ENCODE results near the gene TLDC2.

DNA sequence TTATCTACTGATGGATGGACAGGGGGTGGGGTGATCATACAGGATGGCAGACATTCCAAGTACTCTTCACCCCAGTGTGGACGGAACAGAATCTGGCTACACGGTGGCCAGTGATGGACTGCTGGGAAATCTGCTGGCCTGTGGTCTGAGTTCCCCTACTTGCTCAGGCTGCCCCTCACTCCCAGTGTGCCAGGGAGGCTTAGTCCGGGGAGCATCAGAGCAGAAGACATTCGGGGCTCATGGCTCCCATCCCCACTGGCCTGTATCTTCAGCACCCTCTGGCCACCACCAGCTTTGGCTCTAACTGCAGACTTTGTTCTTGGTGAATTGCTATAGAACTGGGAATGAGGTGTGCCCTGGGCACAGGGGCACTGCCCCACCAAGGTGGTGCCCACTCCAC is 15.3 kb downstream of the TLDC2 start:
- TF ChIP-seq, protein P1, sequence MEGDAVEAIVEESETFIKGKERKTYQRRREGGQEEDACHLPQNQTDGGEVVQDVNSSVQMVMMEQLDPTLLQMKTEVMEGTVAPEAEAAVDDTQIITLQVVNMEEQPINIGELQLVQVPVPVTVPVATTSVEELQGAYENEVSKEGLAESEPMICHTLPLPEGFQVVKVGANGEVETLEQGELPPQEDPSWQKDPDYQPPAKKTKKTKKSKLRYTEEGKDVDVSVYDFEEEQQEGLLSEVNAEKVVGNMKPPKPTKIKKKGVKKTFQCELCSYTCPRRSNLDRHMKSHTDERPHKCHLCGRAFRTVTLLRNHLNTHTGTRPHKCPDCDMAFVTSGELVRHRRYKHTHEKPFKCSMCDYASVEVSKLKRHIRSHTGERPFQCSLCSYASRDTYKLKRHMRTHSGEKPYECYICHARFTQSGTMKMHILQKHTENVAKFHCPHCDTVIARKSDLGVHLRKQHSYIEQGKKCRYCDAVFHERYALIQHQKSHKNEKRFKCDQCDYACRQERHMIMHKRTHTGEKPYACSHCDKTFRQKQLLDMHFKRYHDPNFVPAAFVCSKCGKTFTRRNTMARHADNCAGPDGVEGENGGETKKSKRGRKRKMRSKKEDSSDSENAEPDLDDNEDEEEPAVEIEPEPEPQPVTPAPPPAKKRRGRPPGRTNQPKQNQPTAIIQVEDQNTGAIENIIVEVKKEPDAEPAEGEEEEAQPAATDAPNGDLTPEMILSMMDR (IDR thresholded peaks at IDR 0.05): no peak
- TF ChIP-seq POLR2A (IDR thresholded peaks at IDR 0.05): no peak

Data from testis (tissue), 2 donors.